Stomach (tissue), 9 donors: ENCODE results near the gene ZNF532. TPM values are rescaled to one million over a fixed set of nuclear protein-coding genes. Genes with fewer than 3 reads are reported as not detected.
"Not testable (repeated sequence)": the region's sequence is repeated elsewhere in the genome, so short reads cannot be mapped to it uniquely, and the experiment has no call there.

Experiments
- DNase-seq, 2 donors: peaks; one replicate each; pipeline versions ENCODE4 v3.0.0 to v3.0.0-alpha.2; 2013 to 2019
- H3K27ac ChIP-seq, 5 donors: fragments of 200-600 bp in 4 of 5; sonication (generic) in 4 of 5; one replicate each; pipeline ENCODE4 v1.5.1; 2013 to 2019; ENCODE audit warnings: mild to moderate bottlenecking in 1 of 5, moderate library complexity in 1 of 5
- H3K27me3 ChIP-seq, 3 donors: fragments of 200-600 bp; sonication (generic); one replicate each; pipeline ENCODE4 v1.5.1; 2017 to 2019; ENCODE audit warnings: mixed run types in 1 of 3
- H3K36me3 ChIP-seq, 4 donors: fragments of 200-600 bp; sonication (generic); 1 replicate in 3 of 4; 2 replicates in 1 of 4; pipeline ENCODE4 v1.5.1; 2016 to 2019
- H3K4me1 ChIP-seq, 4 donors: fragments of 200-600 bp; sonication (generic); one replicate each; pipeline ENCODE4 v1.5.1; 2016 to 2019
- H3K4me3 ChIP-seq, 4 donors: fragments of 200-600 bp; sonication (generic) in 3 of 4; one replicate each; pipeline ENCODE4 v1.5.1; 2016 to 2019; ENCODE audit warnings: mild to moderate bottlenecking in 1 of 4
- H3K9me3 ChIP-seq, 4 donors: fragments of 200-600 bp; sonication (generic); one replicate each; pipeline ENCODE4 v1.5.1; 2016 to 2019
- CTCF ChIP-seq, 7 experiments: fragments of 450-650 bp in 4 of 7; fragments of 200-600 bp in 3 of 7; sonication (generic) in 3 of 7; IDR thresholded peaks; one replicate each; pipeline ENCODE4 v1.5.1; 2016 to 2019; ENCODE audit warnings: antibody characterized with exemption in 7 of 7, control low read depth in 2 of 7, mild to moderate bottlenecking in 1 of 7
- EP300 ChIP-seq: sonication (generic); formaldehyde crosslinking; IDR thresholded peaks from one replicate; pipeline ENCODE4 v1.6.1; 2017; ENCODE audit warnings: antibody characterized with exemption
- POLR2A ChIP-seq, 4 donors: fragments of 450-650 bp; IDR thresholded peaks; one replicate each; pipeline ENCODE4 v1.6.1; 2016; ENCODE audit warnings: antibody characterized with exemption in 4 of 4, control low read depth in 2 of 4, mild to moderate bottlenecking in 1 of 4, moderate library complexity in 1 of 4
- POLR2AphosphoS5 ChIP-seq, 3 donors: sonication (generic); formaldehyde crosslinking; IDR thresholded peaks; one replicate each; pipeline ENCODE4 v1.6.1; 2016; ENCODE audit warnings: antibody characterized with exemption in 3 of 3
- WGBS, 5 donors: extraction: QIAGEN DNeasy Blood & Tissue Kit in 3 of 5; methylation state at CpG; one replicate each; pipeline versions ENCODE4 v1.1.5 to v1.1.7; 2013 to 2018; 5-methylcytosine and 5-hydroxymethylcytosine counted together
- intact Hi-C: fragments of 100-400 bp; cut with DNase I; formaldehyde crosslinking; loops from one replicate; pipeline ENCODE4 v1.15.1; 2023; ENCODE audit warnings: low total_unique reads
- polyA plus RNA-seq, 3 donors: library from polyadenylated mRNA; stranded (reverse); fragments of 200-250 nt; gene quantifications; one replicate each; pipeline ENCODE4 v1.2.3, GENCODE V29; 2013
- total RNA-seq, 5 donors: library from RNA; depleted of rRNA; stranded (reverse); fragments of >200 nt; gene quantifications; one replicate each; pipeline versions ENCODE4 v1.1.0 to v1.2.3, GENCODE V29; 2014 to 2016
- donor health status: healthy with polysubstance abuse.
- donor health status: Bipolar disorder and iron deficiency.
- donor health status: healthy.

The ZNF532 gene
- total and polyA plus RNA-seq, 8 donors, result 2.9 to 53.7 (median 18.4) TPM

GRCh38 chr18:58822944-58823343, 41.7 kb upstream of the ZNF532 start:
- no peak overlapping the region for H3K27ac ChIP-seq
- H3K4me3 ChIP-seq, result no peak overlapping the region
- H3K4me1 ChIP-seq, result no peaks in the 10 kb centered on the region
- no peak for TF ChIP-seq POLR2A (IDR thresholded peaks at IDR 0.05)
- TF ChIP-seq EP300, result no peak
- no peak for TF ChIP-seq CTCF (IDR thresholded peaks at IDR 0.05)
- no peak for TF ChIP-seq POLR2AphosphoS5 (IDR thresholded peaks at IDR 0.05)
- DNase-seq, result no peak
- no peaks in the 10 kb centered on the region for H3K36me3 ChIP-seq
- 94 to 100% (median 95%) methylated on average over 13 of the region's 13 CpGs for WGBS, 5 donors
- no peaks in the 10 kb centered on the region for H3K27me3 ChIP-seq
- H3K9me3 ChIP-seq, result no peaks in the 10 kb centered on the region
- intact Hi-C loops, result no loop called here

- TF ChIP-seq POLR2AphosphoS5 (IDR thresholded peaks at IDR 0.05) (no peak), CTCF (IDR thresholded peaks at IDR 0.05) (no peak), POLR2A (IDR thresholded peaks at IDR 0.05) (no peak), EP300 (no peak)
- H3K27ac ChIP-seq, result no peak overlapping the region
- no peaks in the 10 kb centered on the region for H3K9me3 ChIP-seq
- 79 to 89% (median 86%) methylated on average over 4 of the region's 4 CpGs for WGBS, 5 donors
- intact Hi-C loops, result no loop called here
- H3K4me1 ChIP-seq, result no peaks in the 10 kb centered on the region
- DNase-seq, result no peak
- H3K4me3 ChIP-seq, result no peak overlapping the region
- H3K27me3 ChIP-seq, result no peaks in the 10 kb centered on the region
- no peaks in the 10 kb centered on the region for H3K36me3 ChIP-seq
Measured at GRCh38 chr18:58823412-58823811, 41.3 kb upstream of the ZNF532 start.

- H3K4me3 ChIP-seq, DNase-seq, H3K9me3 ChIP-seq, H3K4me1 ChIP-seq, H3K27me3 ChIP-seq, intact Hi-C loops, H3K36me3 ChIP-seq, H3K27ac ChIP-seq: not testable (repeated sequence)
- WGBS, 5 donors, result 90 to 95% (median 95%) methylated on average over 6 of the region's 6 CpGs
Measured at GRCh38 chr18:58826926-58827325, 37.8 kb upstream of the ZNF532 start.

GRCh38 chr18:58827428-58827827, 37.2 kb upstream of the ZNF532 start:
- intact Hi-C loops, result no loop called here
- Histone ChIP-seq H3K9me3 (no peaks in the 10 kb centered on the region), H3K4me3 (no peak overlapping the region), H3K27me3 (no peaks in the 10 kb centered on the region), H3K4me1 (no peaks in the 10 kb centered on the region), H3K27ac (no peak overlapping the region), H3K36me3 (no peaks in the 10 kb centered on the region)
- 92 to 100% (median 98%) methylated on average over 5 of the region's 5 CpGs for WGBS, 5 donors
- no peak for TF ChIP-seq EP300
- no peak for TF ChIP-seq POLR2A (IDR thresholded peaks at IDR 0.05)
- TF ChIP-seq POLR2AphosphoS5 (IDR thresholded peaks at IDR 0.05), result no peak
- TF ChIP-seq CTCF (IDR thresholded peaks at IDR 0.05), result no peak
- DNase-seq, result no peak

- TF ChIP-seq EP300 (no peak), CTCF (IDR thresholded peaks at IDR 0.05) (no peak), POLR2AphosphoS5 (IDR thresholded peaks at IDR 0.05) (no peak), POLR2A (IDR thresholded peaks at IDR 0.05) (no peak)
- Histone ChIP-seq H3K27ac (no peak overlapping the region), H3K27me3 (no peaks in the 10 kb centered on the region), H3K9me3 (no peaks in the 10 kb centered on the region), H3K4me3 (no peak overlapping the region), H3K4me1 (no peaks in the 10 kb centered on the region), H3K36me3 (no peaks in the 10 kb centered on the region)
- 96 to 98% (median 97%) methylated on average over 13 to 24 of the region's 24 CpGs for WGBS, 5 donors
- intact Hi-C loops, result no loop called here
- no peak for DNase-seq
Measured at GRCh38 chr18:58827886-58828285, 36.8 kb upstream of the ZNF532 start.
